GM18907 (cell line): ENCODE data around the gene UBXN4.
"Not testable (repeated sequence)": the region's sequence is repeated elsewhere in the genome, so short reads cannot be mapped to it uniquely, and the experiment has no call there.

Source experiments
- ATAC-seq: cut with Tn5 transposase; IDR thresholded peaks from one replicate; pipeline ENCODE4 v1.9.1; 2021; ENCODE audit warnings: mild to moderate bottlenecking, moderate library complexity; ENCODE audit not compliant: unreplicated experiment

The UBXN4 gene

DNA sequence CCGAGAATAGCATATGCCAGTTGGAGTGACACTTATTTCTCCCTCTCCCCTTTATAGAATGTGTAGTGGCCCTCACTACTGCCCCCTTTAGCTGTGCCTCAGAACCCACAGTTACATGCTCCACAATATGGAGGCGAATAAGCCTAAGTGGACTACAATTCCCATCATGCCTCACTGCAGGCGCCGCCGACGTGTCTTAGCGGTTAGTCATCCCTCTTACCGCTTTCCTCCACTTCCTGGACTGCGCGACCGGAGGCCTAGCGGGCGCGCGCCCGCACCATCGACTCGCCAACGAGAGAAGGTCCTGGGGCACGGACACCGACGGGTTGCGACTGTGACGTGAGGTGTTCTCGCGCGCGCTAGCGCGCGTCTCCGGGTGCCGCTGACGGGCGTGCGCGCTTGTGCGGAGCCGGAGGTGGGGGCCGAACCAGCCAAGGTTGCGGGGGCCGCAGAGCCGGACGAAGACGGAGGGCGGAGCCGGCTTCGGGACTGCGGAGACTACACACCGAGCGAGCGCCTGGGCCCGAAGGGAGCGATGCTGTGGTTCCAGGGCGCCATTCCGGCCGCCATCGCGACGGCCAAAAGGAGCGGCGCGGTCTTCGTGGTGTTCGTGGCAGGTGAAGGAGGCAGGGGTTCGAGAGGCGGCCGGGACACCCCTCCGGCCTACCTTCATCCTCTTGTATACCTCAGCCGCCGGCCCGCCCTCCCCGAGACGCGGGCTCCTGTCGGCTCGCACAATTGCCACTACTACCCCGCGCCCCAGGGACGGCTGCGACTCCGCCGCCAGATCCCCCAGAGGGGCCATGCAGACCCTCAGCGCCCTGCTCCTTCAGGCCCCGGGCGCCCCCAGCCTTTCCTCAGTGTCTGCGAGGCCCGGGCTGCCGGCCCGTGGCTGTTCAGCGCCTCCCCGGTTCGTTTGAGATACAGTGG lies at the start of gene UBXN4:
Gene UBXN4, plus strand, starts transcription at position 461 of the 930 bp plus-strand sequence. Its CDS starts 75 bp downstream, at position 536.
- peak; percentile 91 for ATAC-seq

GRCh38 chr2:135694711-135695110 lies 46.9 kb upstream of the UBXN4 start:
- no peak for ATAC-seq

DNA sequence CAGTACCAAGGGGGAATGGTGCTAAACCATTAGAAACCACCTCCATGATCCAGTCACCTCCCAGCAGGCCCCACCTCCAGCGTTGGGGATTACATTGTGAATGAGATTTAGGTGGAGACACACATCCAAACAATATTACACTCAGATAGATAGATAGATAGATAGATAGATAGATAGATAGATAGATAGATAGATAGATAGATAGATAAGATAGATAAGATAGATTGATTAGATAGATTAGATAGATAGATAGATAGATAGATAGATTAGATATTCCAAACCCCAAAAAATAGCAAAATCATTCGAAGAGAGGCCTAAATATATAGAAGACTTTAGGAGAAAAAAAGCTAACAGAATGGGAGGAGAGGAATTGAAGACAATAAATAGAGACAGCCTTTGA lies 42.8 kb upstream of the UBXN4 start:
- no peak for ATAC-seq

DNA sequence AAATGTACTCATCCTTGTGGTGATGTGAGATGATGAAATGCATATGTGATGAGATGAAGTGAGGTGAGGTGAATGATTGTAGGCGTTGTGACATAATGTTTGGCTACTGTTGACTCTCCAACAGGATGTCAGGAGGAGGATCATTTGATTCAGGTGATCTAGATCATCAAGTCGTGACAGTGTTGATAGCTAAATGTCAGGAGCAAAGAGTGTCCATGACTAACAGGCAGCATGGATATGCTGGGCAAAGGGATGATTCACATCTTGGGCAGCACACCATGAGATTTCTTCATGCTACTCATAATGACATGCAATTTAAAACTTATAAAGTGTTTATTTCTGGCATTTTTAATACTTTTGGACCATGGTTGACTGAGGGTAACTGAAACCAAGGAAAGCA lies 40.2 kb upstream of the UBXN4 start:
- ATAC-seq: no peak

- no peak for ATAC-seq
Observed at GRCh38 chr2:135703300-135703699, 38.4 kb upstream of the UBXN4 start.

- ATAC-seq: not testable (repeated sequence)
Observed at GRCh38 chr2:135704075-135704474, 37.6 kb upstream of the UBXN4 start.

DNA sequence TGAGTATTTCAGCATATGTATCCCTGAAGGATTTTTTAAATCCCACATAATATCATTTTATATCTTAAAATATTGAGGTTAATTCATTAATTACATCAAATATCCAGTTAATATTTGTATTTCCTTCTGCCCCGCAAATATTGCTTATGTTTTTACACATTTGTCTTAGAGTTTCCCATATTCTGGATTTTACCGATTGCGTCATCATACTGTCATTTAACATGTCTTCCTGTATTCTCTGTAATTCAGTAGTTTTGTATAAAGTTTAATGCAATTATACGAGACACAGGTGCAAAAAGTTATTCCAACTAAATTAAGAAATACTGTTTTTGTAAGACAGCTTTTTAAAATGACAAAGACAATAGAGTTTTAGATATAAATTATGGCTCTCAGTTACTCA lies 33.5 kb upstream of the UBXN4 start:
- no peak for ATAC-seq

DNA sequence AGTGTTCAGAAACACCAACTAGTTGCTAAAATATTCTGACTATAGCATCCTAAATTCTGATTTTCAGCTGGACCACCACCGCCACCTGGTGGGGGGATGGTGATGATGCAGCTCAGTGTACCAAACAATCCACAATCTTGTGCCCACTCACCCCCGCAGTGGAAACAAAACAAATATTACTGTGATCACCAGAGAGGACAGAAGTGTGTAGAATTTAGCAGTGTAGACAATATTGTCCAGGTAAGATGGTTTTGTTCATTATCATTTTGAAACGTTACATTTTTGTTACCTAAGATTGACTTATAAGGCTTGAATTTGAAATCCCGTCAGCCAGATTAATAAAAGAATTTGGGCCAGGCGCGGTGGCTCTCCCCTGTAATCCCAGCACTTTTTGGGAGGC lies 31.7 kb upstream of the UBXN4 start:
- peak; percentile 61 for ATAC-seq

DNA sequence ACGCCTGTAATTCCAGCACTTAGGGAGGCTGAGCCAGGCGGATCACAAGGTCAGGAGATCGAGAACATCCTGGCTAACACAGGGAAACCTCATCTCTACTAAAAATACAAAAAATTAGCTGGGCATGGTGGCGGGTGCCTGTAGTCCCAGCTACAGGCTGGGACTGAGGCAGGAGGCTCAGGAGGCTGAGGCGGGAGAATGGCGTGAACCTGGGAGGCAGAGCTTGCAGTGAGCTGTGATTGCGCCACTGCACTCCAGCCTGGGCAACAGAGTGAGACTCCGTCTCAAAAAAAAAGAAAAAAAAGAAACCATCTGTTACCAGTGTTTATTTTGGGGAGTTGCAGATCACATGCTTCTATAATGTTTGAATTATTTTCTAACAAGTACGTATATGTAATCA lies 26.6 kb upstream of the UBXN4 start:
- ATAC-seq: not testable (repeated sequence)

- no peak for ATAC-seq
Observed at GRCh38 chr2:135728064-135728743, 13.5 kb upstream of the UBXN4 start.

DNA sequence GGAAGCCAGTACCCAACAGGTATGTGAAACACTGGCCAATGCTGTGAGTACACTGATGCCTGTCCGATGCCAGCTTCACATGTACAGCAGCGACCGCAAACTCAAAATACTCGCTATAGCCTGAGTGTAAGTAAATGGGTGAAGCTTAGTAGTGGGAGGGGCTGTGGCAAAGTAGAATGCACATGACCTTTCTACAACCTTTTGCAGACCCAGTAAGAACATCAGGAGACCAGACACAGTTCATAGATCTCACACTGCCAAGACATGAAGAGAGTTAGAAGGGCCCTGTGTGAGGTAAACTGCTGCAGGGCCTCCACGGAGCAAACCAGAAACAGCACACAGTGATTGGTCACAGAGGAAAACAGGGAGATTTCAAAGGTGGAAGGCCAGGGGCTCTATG lies 9.1 kb upstream of the UBXN4 start:
- no peak for ATAC-seq

DNA sequence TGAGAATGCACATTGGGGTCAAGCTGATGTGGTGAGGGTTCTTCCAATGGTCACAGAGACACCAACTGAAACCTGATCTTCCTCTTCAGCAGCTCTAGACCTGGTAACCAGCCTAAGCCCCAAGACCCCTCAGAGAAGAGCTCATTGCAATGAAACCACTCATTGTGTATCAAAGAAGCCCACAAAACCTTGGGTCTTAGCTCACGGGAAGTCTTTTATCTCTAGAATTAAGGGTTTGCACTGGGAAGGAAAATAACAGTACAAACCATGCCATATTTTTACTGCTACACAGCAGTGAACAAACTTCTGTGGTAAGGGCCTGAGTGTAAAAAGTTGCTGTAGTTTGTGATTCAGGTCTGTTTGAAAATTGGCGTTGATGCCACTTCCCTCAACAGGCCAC lies 8.6 kb upstream of the UBXN4 start:
- ATAC-seq: no peak

DNA sequence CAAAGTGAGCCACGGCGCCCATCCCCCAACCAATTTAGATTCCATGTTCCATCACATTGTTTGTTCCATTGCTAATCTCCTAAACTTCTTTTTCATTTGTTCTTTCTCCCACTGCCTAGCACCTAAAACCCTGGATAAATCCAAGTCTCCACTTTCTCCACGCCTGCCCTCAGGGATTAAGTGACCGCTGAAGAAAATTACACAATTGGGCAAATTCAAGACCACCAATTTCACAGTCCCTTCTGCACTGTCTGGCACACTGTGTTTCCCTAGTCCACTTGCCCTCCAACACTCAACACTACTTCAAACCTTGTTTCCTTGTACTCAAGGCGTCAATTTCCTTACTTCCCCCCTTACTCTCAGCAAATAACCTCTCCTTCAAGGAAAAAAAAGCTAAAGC lies 5.1 kb upstream of the UBXN4 start:
- no peak for ATAC-seq

DNA sequence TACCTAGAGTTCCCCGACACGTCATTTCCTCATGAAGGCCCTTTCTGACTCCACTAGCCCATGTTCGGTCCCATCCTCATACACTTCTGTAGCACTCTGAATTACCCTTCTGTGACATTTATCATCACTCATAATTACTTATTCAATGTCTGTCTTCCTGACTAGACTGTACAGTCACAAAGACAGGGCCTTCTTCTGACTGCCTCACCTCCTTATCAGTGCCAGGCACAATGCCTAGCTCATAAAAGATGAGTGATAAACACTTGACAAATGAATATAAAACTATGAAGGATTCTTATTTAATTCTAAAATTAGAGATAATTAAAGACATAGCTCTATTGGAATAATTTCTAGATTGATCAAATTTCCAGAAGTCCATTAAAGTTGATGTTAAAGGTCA lies 1.4 kb upstream of the UBXN4 start:
- ATAC-seq: no peak

- ATAC-seq: no peak
Observed at GRCh38 chr2:135741043-135741394, 636 bp upstream of the UBXN4 start.

DNA sequence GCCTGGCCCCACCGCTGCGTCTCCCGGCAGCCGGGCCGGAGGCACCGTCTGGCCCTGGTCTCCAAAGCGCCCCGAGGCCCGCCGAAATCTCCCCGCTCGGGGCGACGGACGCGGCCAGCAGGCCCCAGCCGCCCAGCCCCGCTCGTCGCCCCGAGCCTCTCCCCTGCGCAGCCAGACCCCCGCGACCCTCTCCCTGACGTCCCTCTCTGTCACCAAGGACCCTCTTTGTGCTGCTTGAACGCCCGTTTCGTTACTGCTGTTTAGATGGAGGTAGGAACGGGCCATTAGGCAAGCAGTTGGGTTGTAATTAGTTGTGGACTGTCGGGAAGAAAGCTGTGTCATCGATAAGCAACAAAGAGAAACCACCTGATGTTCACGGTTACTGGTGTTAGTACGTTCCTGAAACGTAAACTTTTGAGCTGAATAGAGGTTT lies 686 bp downstream of the UBXN4 start:
- ATAC-seq: peak; percentile 31

- ATAC-seq: no peak
Observed at GRCh38 chr2:135743860-135744259, 2.2 kb downstream of the UBXN4 start.

DNA sequence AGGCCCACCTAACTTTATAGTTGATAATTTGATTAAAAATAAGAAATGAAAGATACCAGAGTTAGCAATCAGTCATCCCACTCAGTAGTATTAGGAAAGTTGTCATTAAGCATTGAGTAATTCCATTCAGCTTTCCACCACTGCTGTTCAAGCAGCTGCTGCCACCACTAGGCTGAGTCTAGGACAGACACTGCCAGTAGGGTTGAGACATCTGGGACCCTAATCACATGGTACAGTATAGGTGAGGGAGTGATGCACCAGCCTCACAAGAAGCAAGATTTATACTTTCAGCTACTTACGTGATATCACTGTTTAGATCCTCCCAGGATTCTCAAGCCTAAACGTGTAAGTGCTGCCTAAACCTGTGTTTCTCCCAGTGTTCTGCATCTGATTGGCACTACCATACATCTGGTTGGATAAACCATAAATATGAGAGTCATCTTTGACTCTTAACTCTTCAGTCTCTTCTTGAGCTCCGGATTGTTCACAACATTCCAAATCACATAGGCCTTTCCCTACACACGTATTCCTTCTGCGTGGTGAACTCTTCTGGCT lies 3.2 kb downstream of the UBXN4 start:
- peak; percentile 25 for ATAC-seq

DNA sequence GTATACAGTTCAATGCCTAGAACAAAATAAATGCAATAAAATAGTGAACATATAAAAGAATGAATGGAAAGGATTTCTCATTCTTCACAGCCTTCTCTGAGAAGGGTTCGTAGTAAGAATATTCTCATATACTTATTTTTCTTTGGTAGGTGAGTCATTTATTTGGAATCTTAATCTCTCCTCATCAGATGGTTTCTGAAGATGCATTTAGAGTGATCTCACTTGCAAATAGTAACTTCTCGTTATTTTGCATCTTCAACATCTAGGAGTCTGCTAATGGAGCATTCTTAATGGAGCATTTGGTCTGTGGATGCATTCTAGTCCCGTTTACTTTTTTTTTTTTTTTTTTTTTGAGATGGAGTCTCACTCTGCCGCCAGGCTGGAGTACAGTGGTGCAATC lies 3.9 kb downstream of the UBXN4 start:
- no peak for ATAC-seq

GRCh38 chr2:135755573-135755972 lies 13.9 kb downstream of the UBXN4 start:
- ATAC-seq: no peak

- no peak for ATAC-seq
Observed at GRCh38 chr2:135756692-135757091, 15.0 kb downstream of the UBXN4 start.

DNA sequence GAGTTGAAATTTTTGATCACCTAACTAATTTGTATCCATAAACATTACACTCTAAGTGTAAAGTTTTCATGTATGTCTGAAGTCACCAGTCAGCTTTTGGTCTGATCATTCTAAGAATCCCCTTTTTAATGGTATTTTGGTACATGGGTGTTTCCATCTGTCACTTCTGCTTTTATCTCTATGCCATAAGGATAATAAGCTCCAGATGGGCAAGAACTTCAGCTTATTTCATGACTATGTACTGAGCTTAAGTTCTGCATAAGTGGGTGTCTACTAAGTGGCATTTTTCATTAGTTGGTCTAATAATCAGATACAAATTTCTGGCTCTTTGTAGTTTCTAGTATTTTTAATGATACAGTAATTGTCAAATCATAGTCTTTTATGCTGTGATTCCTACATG lies 20.4 kb downstream of the UBXN4 start:
- ATAC-seq: no peak
